NCI-H748 treated with DMSO at 0.1 percent for 48 hours (cell line): ENCODE data around the gene CLCC1.
"Not testable (repeated sequence)": the region's sequence is repeated elsewhere in the genome, so short reads cannot be mapped to it uniquely, and the experiment has no call there.

ENCODE experiments used
- DNase-seq: peaks from one replicate; lab custom pipeline; 2025; lab: John Stamatoyannopoulos, UW

CLCC1 gene, protein sequence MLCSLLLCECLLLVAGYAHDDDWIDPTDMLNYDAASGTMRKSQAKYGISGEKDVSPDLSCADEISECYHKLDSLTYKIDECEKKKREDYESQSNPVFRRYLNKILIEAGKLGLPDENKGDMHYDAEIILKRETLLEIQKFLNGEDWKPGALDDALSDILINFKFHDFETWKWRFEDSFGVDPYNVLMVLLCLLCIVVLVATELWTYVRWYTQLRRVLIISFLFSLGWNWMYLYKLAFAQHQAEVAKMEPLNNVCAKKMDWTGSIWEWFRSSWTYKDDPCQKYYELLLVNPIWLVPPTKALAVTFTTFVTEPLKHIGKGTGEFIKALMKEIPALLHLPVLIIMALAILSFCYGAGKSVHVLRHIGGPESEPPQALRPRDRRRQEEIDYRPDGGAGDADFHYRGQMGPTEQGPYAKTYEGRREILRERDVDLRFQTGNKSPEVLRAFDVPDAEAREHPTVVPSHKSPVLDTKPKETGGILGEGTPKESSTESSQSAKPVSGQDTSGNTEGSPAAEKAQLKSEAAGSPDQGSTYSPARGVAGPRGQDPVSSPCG

DNA sequence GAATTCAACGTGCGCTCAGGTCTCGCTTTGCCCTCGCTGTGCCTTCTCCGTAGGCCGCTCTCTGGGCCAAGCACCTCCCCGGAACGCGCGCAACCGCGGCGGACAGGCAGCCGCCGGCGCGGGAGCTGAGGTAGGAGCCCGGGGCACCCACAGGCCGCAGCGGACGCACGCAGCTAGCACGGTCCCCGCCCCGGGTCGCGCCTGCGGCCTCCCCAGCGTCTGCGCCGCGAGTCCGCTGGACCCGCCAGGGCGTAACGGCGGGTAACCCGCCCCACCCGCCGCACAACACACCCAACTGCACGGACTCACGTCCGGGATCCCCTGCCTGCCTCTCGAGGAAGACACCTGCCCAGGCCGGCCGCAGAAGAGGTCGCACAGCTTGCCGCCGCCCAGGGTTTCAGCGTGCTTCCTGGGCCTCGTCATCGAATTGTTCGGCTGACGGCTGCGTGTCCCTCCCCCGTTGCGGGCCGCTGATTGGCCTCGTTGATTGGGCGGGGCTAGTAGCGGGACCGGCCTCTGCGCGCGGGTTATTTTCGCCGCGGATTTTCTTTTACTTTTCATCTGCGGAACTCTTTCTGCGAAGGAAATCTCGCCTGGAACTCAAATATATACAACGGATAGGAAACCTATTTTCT lies at the start of gene CLCC1:
TSS of gene CLCC1 (minus strand) at position 433 of the 635 bp plus-strand sequence. CDS start 13,047 bp downstream, outside the sequence.
- DNase-seq = peak; percentile 81

DNA sequence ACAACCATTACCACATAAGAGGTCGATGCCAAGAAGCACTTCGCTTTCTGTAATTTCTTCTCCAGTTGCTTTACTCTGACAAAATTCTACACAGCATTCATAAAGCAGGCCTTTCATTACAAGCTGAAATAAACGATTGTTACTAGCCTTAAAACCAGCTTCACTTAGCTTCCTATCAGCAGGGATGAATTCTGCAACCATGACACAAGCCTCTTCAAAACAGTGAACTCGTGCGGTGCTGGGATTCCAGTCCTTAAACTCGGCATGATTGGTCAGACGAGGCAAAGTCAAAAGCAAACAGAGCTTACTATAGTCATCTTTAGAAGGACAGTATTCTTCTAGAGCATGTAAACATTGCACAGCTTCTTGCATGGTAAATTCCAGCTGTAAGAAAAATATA lies 48.1 kb upstream of the CLCC1 start:
- no peak for DNase-seq

DNA sequence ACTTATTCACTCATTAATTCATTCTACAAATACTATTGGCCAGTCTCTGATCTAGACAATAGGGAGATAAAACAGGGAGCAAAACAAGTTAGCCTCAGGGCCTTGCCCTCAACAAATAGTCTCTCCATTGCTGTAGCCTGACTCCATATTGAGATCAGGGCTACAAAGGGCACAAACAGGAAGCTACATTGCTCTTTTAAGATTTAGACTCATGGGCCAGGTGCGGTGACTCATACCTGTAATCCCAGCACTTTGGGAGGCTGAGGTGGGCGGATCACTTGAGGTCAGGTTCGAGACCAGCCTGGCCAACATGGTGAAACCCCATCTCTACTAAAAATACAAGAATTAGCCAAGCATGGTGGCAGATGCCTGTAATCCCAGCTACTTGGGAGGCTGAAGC lies 33.3 kb upstream of the CLCC1 start:
- DNase-seq = not testable (repeated sequence)

DNA sequence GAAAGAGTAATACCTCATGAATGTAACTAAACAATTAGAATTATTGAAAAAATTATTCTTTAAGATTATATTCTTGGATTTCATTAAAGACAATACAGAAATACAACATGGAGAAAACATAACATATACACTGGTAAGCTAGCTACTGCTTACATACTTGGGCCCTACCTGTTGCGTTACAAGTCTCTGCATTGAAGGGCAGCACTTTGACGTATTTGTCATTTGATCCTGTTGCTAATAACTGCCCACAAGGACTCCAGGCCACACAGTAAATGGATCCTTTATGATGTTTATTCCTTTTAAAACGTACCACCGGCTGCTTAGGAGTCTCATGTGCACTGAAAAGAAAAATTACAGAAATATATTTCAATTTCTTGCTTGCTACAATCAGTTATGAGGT lies 19.8 kb upstream of the CLCC1 start:
- DNase-seq = no peak

DNA sequence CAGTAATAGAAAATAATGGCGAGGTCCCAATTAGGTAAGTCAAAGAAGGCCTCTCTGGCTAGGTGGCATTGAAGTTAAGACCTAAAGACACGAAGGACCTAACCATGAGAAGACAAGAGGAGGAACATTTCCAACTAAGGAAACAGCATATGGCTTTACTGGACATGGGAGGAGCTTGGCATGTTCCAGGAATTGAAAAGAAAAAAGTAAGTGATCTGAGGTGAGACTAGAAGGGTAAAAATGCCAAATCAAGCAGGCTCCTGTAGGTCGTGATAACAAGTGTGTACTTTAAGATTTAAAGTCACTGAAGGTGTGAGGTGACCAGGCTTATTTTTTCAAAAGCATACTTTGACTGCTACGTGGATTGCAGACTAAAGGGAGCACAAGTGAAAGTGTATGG lies 13.4 kb upstream of the CLCC1 start:
- no peak for DNase-seq

DNA sequence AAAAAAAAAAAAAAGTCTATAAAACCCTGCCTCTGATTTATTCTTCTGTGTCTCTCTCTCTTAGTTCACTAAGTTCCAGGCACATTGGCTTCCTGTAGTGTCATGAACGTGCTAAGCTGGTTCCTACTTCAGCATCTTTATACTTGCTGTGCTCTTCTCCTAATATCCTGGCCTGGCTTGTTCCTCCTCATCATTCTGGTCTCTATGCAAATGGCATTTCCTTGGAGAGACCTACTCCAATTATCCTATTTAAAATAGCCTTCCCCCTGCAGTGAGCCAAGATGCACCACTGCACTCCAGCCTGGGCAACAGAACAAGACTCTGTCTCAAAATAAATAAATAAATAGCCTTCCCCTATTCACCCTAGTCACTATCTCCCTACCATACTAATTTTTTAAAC lies 9.7 kb upstream of the CLCC1 start:
- DNase-seq = no peak

DNA sequence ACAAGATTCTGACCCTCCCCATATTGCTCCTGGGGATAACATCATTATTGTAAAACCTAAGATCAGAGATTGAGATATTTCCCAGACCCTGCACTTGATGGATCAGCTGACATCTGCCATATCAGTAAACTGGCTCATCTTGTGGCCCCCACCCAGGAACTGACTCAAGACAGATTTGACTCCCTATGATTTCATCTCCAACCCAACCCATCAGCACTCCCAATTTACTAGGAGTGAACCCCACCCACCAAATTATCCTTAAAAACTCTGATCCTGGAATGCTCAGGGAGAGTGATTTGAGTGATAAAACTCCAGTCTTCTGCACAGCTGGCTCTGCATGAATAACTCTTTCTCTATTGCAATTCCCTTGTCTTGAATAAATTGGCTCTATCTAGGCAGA lies 6.1 kb upstream of the CLCC1 start:
- no peak for DNase-seq

DNA sequence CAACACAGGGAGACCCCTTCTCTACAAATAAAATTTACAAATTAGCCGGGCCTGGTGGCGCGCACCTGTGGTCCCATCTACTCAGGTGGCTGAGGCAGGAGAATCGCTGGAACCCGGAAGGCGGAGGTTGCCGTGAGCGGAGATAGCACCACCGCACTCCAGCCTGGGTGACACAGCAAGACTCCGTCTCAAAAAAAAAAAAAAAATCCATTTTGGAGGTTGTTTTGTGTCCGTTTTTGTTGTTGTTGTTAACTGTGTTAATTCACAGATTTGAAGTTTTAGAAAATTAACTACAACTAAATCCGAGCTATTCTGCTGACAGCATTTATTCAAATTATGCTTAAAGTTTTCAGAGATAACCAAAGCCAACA lies 618 bp downstream of the CLCC1 start:
- DNase-seq = no peak

DNA sequence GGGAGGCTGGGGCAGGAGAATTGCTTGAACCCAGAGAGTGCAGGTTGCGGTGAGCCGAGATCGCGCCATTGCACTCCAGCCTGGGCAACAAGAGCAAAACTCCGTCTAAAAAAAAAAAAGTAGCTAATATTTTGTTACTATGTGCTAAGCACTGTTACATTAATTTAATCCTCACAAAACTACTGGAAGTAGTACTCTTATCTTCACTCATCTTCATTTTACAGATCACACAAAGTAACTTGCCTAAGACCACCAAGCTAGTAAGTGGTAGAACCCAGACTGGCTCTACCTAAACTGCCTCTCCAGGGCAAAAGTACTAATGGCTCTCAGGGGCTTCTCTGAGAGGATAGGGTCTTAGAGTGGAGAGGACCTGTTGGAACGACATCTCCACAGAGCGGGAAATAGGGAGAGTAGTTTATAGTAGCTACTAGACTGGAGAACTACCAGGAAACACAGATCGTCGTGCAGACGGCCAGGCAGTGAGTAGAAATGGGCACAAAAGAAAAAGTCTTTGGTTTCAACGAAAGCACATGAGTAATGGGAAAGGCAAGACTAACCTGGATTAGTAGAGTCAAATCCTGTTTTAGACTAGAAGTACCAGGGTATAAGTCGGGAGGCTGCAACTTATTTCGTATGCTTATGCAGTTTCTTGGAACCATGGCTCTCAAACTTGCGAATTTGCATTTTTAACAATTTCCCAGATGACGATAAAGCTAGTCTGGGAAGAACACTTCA lies 1.4 kb downstream of the CLCC1 start:
- DNase-seq = no peak

DNA sequence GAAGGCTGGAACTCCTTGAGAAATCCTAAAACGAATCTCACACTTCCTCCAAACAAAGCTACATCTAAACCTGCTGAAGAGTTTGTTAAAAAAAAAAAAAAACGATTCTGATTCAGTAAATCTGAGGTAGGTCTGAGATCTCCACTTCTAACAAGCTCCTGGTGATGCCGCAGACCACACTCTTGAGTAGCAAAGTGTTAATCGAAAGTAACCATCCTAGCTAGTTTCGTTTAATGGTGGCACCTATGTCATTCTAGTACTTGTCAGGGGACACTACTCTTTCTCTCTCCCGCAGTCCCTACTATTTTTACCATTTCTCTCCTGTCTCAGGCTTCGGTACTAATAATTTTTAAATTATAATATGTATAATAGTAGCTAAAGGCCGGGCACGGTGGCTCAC lies 2.1 kb downstream of the CLCC1 start:
- DNase-seq = no peak

DNA sequence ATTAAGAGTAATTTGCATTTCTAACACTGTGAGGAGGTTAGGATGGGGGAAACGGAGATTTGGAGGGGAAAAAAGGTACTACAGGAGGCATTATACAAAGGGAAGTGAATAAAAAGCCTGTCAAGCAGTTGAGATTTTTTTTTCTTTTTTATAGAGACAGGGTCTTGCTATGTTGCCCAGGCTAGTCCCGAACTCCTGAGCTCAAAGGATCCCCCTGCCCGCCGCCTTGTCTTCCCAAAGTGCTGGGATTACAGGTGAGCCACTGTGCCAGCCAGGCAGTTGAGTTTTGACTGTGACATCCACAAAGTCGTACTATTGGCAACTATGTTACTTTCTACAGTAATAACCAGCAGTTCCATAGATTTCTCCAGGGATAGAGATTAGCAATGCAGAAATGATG lies 2.6 kb downstream of the CLCC1 start:
- DNase-seq = no peak

DNA sequence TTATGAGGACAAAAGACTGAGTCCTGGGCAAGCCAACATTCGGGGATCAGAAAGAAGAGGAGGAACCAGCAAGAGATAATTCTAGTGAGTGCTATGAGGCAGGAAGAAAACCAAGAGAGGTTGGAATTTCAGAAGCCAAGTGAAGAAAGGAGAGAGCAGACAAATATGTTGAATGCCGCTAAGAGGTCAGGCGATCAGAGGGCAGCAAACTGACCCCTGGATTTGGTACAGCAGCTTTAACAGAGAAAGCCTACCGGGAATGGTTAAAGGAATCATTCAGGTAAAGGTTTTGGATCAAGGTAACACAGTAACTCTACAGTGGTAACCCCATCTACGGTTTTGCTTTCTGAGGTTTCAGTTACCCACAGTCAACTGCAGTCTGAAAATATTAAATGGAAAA lies 5.4 kb downstream of the CLCC1 start:
- no peak for DNase-seq

DNA sequence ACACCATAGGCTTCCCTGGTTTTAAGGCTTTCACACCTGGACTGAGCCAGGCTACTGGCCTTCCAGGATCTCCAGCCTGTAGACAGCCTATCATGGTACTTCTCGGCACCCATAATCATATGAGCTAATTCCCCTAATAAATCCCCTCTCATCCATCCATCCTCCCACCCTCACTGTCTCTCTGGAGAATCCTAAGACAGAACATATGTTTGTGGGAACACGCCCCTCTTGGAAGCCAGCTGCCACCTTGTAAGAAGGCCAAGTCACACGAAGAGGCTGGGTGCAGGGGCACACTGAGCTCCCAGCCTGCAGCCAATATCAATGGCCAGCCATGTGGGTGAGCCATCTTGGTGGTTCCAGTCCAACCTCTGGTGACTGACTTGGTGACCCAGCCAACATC lies 7.4 kb downstream of the CLCC1 start:
- DNase-seq = no peak

DNA sequence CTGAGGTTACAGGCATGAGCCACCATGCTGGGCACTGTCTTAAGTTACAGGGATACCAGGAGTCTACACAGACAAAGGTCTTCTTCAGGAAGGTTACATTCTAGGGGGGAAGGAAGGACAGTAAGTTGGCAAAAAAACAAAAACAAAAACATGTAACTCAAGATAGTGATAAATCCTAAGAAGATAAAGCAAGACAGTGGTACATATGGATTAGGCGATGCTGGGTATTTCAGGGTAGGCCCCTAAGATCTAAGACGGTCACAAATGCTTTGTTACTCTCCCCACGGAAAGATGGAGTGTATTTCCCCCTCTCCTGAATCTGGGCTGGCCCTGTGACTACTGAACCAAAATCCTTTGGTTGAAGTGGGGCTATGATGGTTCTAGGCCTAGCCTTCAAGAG lies 8.2 kb downstream of the CLCC1 start:
- DNase-seq = no peak

DNA sequence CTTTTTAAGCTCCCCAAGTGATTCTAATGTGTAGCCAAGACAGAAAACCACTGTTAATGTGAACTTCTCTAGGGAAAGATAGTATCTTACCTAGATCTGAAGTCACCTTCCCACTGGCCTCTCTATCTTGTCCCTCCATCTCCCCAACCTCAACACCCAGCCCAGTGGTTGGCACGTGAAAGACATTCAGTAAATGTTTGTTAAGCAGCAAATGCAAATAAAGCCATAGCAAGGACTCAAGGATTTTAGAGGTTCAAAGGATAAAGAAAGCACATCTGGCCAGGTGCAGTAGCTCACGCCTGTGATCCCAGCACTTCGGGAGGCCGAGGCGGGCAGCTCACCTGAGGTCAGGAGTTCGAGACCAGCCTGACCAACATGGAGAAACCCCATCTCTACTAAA lies 9.8 kb downstream of the CLCC1 start:
- DNase-seq = no peak

DNA sequence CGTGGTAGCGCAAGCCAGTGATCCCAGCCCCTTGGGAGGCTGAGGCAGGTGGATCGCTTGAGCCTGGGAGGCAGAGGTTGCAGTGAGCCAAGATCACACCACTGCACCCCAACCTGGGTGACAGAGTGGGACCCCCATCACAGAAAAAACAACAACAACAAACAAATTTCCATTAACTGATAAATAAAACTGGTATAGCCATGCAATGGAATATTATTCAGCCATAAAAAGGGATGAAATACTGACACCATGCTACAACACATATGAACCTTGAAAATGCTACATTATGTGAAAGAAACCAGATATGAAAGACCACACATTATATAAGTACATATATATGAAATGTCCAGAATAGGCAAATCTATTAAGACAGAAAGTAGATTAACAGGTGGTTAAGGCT lies 12.0 kb downstream of the CLCC1 start:
- no peak for DNase-seq

DNA sequence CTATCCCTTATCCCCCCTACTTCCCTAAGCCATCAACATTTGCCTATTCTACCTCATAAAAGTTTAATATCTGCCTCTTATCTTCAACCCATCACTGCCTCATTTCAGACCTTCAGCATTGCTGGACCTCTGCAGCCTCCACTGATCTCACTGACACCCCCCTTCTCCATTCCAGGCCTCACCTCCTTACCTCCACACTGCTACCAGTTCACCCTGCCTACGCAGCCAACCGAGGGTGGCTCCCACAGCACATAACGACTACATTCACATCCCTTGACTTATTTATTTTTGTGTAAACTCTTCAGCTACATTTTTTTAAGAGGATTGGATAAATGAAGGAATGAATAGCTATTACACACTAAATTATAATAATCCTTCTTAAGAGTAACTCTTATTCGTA lies 14.2 kb downstream of the CLCC1 start:
- no peak for DNase-seq

DNA sequence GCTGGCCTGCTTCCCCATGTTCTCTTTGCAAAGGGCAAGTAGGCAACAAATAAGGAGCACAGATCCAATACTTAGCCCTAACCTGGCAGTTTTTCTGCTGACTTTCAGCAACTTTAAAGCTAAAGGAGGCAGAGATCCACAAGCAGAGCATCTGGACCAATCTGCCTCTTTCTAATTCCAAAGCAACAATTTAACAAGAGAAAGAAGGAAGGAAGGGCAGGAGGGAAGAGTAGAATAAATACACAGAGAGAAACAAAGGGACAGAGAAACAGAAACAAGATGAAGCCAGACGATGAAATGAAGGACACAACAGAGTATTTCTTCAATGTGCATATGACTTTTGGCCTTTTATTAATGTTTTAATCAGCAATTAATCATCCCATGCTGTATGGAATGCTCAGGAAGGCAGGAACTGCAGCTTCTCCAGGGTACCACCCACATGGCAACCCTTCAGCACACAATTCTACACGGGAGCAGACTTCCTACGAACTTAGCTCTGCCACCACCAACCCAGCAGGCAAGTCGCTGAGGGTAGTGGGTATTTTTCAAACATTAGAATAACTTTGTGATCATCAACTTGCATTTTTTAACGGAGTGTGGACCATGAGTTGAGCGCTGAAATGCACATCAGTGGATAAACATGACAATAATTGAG lies 15.3 kb downstream of the CLCC1 start:
- no peak for DNase-seq

DNA sequence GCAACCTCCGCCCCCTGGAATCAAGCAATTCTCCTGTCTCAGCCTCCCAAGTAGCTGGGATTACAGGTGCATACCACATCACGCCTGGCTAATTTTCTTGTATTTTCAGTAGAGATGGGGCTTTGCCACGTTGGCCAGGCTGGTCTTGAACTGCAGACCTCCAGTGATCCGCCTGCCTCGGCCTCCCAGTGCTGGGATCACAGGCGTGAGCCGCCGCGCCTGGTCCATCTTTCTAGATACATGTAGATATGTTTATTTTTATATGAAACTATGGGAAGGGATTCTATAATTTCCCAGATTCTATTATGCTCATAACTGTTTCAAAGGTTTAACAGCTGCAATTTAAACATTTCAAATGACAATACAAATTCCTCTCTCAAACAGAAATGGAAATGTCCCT lies 27.1 kb downstream of the CLCC1 start:
- no peak for DNase-seq

DNA sequence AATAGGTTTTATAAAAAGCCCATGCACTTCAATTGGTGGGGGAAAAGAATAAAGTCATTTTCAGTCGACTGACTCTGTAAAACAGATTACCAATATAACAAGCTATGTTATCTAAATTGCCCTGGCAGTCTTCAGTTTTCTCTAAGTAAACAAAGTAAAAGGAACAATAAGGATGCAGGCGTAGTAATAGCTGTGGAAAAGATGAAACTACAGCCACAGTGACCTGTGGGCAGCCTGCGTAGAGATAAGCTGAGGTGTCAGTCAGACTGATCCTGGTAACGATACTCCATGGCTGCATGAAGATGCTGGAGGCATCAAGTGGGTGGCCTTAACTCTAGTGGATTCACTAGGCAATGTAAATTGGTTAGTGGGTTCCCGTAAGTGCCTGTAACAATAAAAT lies 29.3 kb downstream of the CLCC1 start:
- DNase-seq = no peak

DNA sequence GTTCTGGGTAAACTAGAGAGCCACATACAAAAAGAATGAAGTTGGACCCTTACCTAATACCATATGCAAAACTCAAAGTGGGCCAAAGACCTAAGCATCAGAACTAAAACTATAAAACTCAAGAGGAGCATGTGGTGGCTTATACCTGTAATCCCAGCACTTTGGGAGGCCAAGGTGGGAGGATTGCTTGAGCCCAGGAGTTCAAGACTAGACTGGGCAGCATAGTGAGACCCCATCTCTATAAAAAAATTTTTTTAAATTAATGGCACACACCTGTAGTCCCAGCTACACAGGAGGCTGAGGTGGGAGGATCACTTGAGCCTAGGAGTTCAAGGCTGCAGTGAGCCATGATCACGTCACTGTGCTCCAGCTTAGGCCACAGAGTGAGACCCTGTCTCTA lies 35.7 kb downstream of the CLCC1 start:
- DNase-seq = not testable (repeated sequence)

DNA sequence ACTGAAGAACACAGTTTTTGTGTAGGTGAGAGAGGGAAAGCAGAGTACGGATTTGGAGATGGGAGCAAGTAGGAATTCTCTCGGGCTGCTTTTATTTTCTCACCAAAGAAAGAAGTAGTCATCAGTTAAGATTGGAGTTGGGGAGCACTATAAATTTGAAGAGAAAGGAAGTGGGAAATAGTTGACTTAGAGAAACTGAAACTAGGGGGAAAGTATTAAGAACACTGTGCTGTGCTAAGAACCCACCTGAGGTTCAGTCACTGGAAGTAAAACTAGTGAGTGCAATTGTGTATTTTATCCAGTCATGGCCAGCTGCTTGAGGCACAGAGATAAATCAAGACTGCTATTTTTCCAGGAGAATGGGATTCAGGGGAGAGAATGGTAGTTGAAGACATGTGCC lies 37.4 kb downstream of the CLCC1 start:
- DNase-seq = no peak
